T-cell (primary cell): ENCODE results near the gene SORBS1. TPM values are rescaled to one million over a fixed set of nuclear protein-coding genes. Genes with fewer than 3 reads are reported as not detected.

Experiments
- ATAC-seq, 4 experiments: fragments of 200-7000 bp in 3 of 4; fragments of 150-1000 bp in 1 of 4; cut with Tn5 transposase; replicated peaks in 1 of 4; 1 replicate in 3 of 4; 2 replicates in 1 of 4; pipeline ENCODE4 v1.10.0; 2021; ENCODE audit warnings: moderate library complexity in 3 of 4, mild to moderate bottlenecking in 2 of 4, moderate number of reproducible peaks in 1 of 4
- CTCF ChIA-PET, 2 donors: fragments of 300-600 bp; sonication (Branson Sonifier 250); formaldehyde crosslinking; loops; one replicate each; lab custom pipeline; 2022; ENCODE audit warnings: antibody characterized with exemption in 2 of 2; lab: Charles Lee
- POLR2A ChIA-PET, 2 donors: fragments of 300-600 bp; sonication (Branson Sonifier 250); formaldehyde crosslinking; loops; one replicate each; lab custom pipeline; 2022; ENCODE audit warnings: antibody characterized with exemption in 2 of 2; lab: Charles Lee
- DNase-seq, 35 experiments: peaks; one replicate each; pipeline versions ENCODE4 v3.0.0 to v3.0.0-alpha.2; 2013 to 2023
- H3K27ac ChIP-seq: one replicate; pipeline ENCODE4 v1.5.1; 2013; ENCODE audit warnings: low read length
- H3K27me3 ChIP-seq, 2 experiments: replicated peaks in 1 of 2; 1 replicate in 1 of 2; 2 replicates in 1 of 2; pipeline versions ENCODE4 v1.6.1 to v1.7.0; 2013; ENCODE audit warnings: low read length in 1 of 2, mixed read lengths in 1 of 2; ENCODE audit not compliant: control insufficient read depth in 2 of 2, insufficient read depth in 2 of 2; ENCODE audit errors: extremely low read depth in 1 of 2
- H3K36me3 ChIP-seq, 2 donors: 1 replicate in 1 of 2; 2 replicates in 1 of 2; pipeline versions ENCODE4 v1.6.1 to v1.7.0; 2013; ENCODE audit warnings: low read length in 1 of 2; ENCODE audit not compliant: control insufficient read depth in 2 of 2, insufficient read depth in 1 of 2; ENCODE audit errors: extremely low read depth in 1 of 2
- H3K4me1 ChIP-seq, 2 experiments: 1 replicate in 1 of 2; 2 replicates in 1 of 2; pipeline versions ENCODE4 v1.6.1 to v1.7.0; 2013; ENCODE audit warnings: low read length in 2 of 2, mixed read lengths in 1 of 2; ENCODE audit not compliant: insufficient read depth in 2 of 2, control insufficient read depth in 1 of 2; ENCODE audit errors: extremely low read depth in 1 of 2
- H3K4me3 ChIP-seq, 2 donors: 1 replicate in 1 of 2; 2 replicates in 1 of 2; pipeline versions ENCODE4 v1.5.1 to v1.7.0; 2013; ENCODE audit warnings: mild to moderate bottlenecking in 2 of 2, low read length in 1 of 2, moderate library complexity in 1 of 2; ENCODE audit not compliant: control insufficient read depth in 1 of 2; ENCODE audit errors: extremely low read depth in 1 of 2
- H3K9me3 ChIP-seq: 2 replicates; pipeline ENCODE4 v1.7.0; 2013
- H3K27ac Mint-ChIP-seq, 2 donors: one replicate each; pipeline ENCODE4 v1.8.0; 2020 to 2021; ENCODE audit warnings: mild to moderate bottlenecking in 2 of 2, mixed read lengths in 2 of 2
- H3K27me3 Mint-ChIP-seq, 2 donors: one replicate each; pipeline ENCODE4 v1.8.0; 2021 to 2022; ENCODE audit warnings: mixed read lengths in 2 of 2
- H3K36me3 Mint-ChIP-seq: one replicate; pipeline ENCODE4 v1.8.0; 2021; ENCODE audit warnings: mixed read lengths
- H3K4me1 Mint-ChIP-seq, 3 donors: one replicate each; pipeline ENCODE4 v1.8.0; 2020 to 2022; ENCODE audit warnings: mixed read lengths in 3 of 3, mild to moderate bottlenecking in 1 of 3
- H3K4me3 Mint-ChIP-seq, 3 donors: one replicate each; pipeline ENCODE4 v1.8.0; 2020 to 2022; ENCODE audit warnings: mild to moderate bottlenecking in 3 of 3, mixed read lengths in 3 of 3, moderate library complexity in 3 of 3
- H3K9me3 Mint-ChIP-seq, 3 donors: one replicate each; pipeline ENCODE4 v1.8.0; 2020 to 2022; ENCODE audit warnings: mixed read lengths in 3 of 3
- WGBS: methylation state at CpG from one replicate; pipeline ENCODE4 v1.1.5; 2013; ENCODE audit warnings: missing lambda C conversion rate; ENCODE audit not compliant: insufficient coverage; 5-methylcytosine and 5-hydroxymethylcytosine counted together
- total RNA-seq, 35 experiments: library from RNA in 6 of 35; stranded (reverse) in 6 of 35; fragments of 120-200 nt in 1 of 35; gene quantifications; one replicate each; pipeline versions ENCODE4 v1.2.1 to v1.2.4 and lab custom pipeline; 2013 to 2026

Gene SORBS1
- total RNA-seq, 5 donors from 2014 or later (not counting 1 experiment from before 2014, with no cell fraction given) = 0.98 to 2.4 (median 1.8) TPM

- H3K36me3 Mint-ChIP-seq = no peaks in the 10 kb centered on the region
- ATAC-seq (no peak), DNase-seq (no peak)
- H3K27ac ChIP-seq = no peak overlapping the region
- H3K9me3 ChIP-seq = no peaks in the 10 kb centered on the region
- POLR2A ChIA-PET = no interaction called here
- peaks cover 22 to 35% of the 10 kb centered on the region in 2 donors for H3K27me3 Mint-ChIP-seq
- no peaks in the 10 kb centered on the region for H3K4me1 Mint-ChIP-seq
- no peak overlapping the region for H3K4me3 Mint-ChIP-seq
- peaks cover 0 to 5% of the 10 kb centered on the region in 2 experiments for H3K27me3 ChIP-seq
- 100% methylated on average over 1 of the region's 2 CpGs for WGBS
- CTCF ChIA-PET = no interaction called here
- no peaks in the 10 kb centered on the region for H3K9me3 Mint-ChIP-seq
- no peaks in the 10 kb centered on the region for H3K36me3 ChIP-seq
- H3K4me1 ChIP-seq = no peaks in the 10 kb centered on the region
- H3K27ac Mint-ChIP-seq = no peak overlapping the region
- H3K4me3 ChIP-seq = no peak overlapping the region
Measured at GRCh38 chr10:95578619-95579018, 17.4 kb upstream of the SORBS1 start.

- Histone ChIP-seq H3K27ac (no peak overlapping the region), H3K27me3 (peaks cover 0 to 8% of the 10 kb centered on the region in 2 experiments), H3K4me3 (no peak overlapping the region), H3K9me3 (no peaks in the 10 kb centered on the region), H3K4me1 (no peaks in the 10 kb centered on the region), H3K36me3 (no peaks in the 10 kb centered on the region)
- ATAC-seq (no peak), DNase-seq (no peak)
- WGBS = 83% methylated on average over 7 of the region's 11 CpGs
- H3K4me3 Mint-ChIP-seq = no peak overlapping the region
- H3K9me3 Mint-ChIP-seq = no peaks in the 10 kb centered on the region
- H3K27me3 Mint-ChIP-seq = peaks cover 22 to 24% of the 10 kb centered on the region in 2 donors
- H3K27ac Mint-ChIP-seq = no peak overlapping the region
- CTCF ChIA-PET = interaction anchor here in 1 of 2 donors (0.6 kb wide), 1 partner anchor 10 kb away, joined by 5 read pairs; no protein-coding TSS in a partner anchor
- H3K36me3 Mint-ChIP-seq = no peaks in the 10 kb centered on the region
- no peaks in the 10 kb centered on the region for H3K4me1 Mint-ChIP-seq
- POLR2A ChIA-PET = no interaction called here
Measured at GRCh38 chr10:95574649-95575365, 13.6 kb upstream of the SORBS1 start.

GRCh38 chr10:95573964-95574604 is 12.9 kb upstream of the SORBS1 start:
- peaks cover 18 to 24% of the 10 kb centered on the region in 2 donors for H3K27me3 Mint-ChIP-seq
- POLR2A ChIA-PET = no interaction called here
- no peaks in the 10 kb centered on the region for H3K36me3 Mint-ChIP-seq
- Histone ChIP-seq H3K27ac (no peak overlapping the region), H3K4me1 (no peaks in the 10 kb centered on the region), H3K27me3 (peaks cover 0 to 8% of the 10 kb centered on the region in 2 experiments), H3K36me3 (no peaks in the 10 kb centered on the region), H3K4me3 (no peak overlapping the region), H3K9me3 (no peaks in the 10 kb centered on the region)
- CTCF ChIA-PET = no interaction called here
- WGBS = 80% methylated on average over 4 of the region's 6 CpGs
- no peak overlapping the region for H3K4me3 Mint-ChIP-seq
- H3K4me1 Mint-ChIP-seq = no peaks in the 10 kb centered on the region
- H3K9me3 Mint-ChIP-seq = no peaks in the 10 kb centered on the region
- H3K27ac Mint-ChIP-seq = no peak overlapping the region
- DNase-seq = no peak
- ATAC-seq = no peak

DNA sequence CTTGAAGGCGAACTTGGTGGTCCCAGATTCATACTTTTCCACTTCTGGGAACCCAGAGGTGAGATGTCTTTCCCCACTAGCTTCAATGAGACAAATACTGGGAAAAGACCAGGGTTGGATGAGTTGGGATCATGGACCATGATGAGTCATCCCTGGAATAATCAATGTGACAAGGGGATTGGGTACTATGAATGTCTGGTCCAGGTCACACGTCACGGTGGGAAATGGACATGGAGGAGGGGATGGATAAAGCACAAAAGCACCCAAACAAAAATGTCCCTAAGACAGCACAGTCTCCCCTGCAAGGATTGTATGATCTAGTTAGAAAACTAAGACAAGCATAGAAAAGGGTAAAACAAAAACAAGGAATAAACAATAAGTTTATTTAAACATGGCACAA is 12.4 kb upstream of the SORBS1 start:
- Histone ChIP-seq H3K27ac (no peak overlapping the region), H3K27me3 (peaks cover 0 to 8% of the 10 kb centered on the region in 2 experiments), H3K4me3 (no peak overlapping the region), H3K36me3 (no peaks in the 10 kb centered on the region), H3K4me1 (no peaks in the 10 kb centered on the region), H3K9me3 (no peaks in the 10 kb centered on the region)
- H3K27me3 Mint-ChIP-seq = peaks cover 16 to 21% of the 10 kb centered on the region in 2 donors
- WGBS = no CpG with 5 or more reads among the region's 3 CpGs
- ATAC-seq (no peak), DNase-seq (no peak)
- CTCF ChIA-PET = no interaction called here
- H3K9me3 Mint-ChIP-seq = no peaks in the 10 kb centered on the region
- no peak overlapping the region for H3K27ac Mint-ChIP-seq
- no peaks in the 10 kb centered on the region for H3K36me3 Mint-ChIP-seq
- POLR2A ChIA-PET = no interaction called here
- H3K4me3 Mint-ChIP-seq = no peak overlapping the region
- H3K4me1 Mint-ChIP-seq = no peaks in the 10 kb centered on the region

GRCh38 chr10:95572131-95572820 is 11.1 kb upstream of the SORBS1 start:
- no peaks in the 10 kb centered on the region for H3K4me1 ChIP-seq
- H3K27me3 Mint-ChIP-seq = peaks cover 15 to 16% of the 10 kb centered on the region in 2 donors
- H3K4me1 Mint-ChIP-seq = no peaks in the 10 kb centered on the region
- H3K9me3 ChIP-seq = no peaks in the 10 kb centered on the region
- H3K9me3 Mint-ChIP-seq = no peaks in the 10 kb centered on the region
- H3K36me3 ChIP-seq = no peaks in the 10 kb centered on the region
- no peaks in the 10 kb centered on the region for H3K36me3 Mint-ChIP-seq
- DNase-seq (no peak), ATAC-seq (no peak)
- H3K27ac ChIP-seq = no peak overlapping the region
- ChIA-PET POLR2A (no interaction called here), CTCF (no interaction called here)
- peaks cover 0 to 8% of the 10 kb centered on the region in 2 experiments for H3K27me3 ChIP-seq
- no peak overlapping the region for H3K27ac Mint-ChIP-seq
- H3K4me3 Mint-ChIP-seq = no peak overlapping the region
- WGBS = 73% methylated on average over 6 of the region's 7 CpGs
- no peak overlapping the region for H3K4me3 ChIP-seq

DNA sequence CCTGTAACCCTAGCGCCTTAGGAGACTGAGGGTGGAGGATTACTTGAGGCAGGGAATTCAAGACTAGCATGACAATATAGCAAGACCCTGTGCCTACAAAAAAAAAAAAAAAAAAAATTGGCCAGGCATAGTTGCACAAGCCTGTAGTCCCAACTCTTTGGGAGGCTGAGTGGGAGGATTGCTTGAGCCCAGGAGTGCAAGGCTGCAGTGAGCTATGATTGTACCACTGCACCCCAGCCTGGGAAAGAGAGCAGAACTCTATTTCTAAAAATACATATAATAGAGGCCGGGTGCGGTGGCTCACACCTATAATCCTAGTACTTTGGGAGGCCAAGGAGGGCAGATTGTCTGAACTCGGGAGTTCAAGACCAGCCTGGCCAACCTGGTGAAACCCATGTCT is 10.2 kb upstream of the SORBS1 start:
- Histone ChIP-seq H3K27ac (no peak overlapping the region), H3K9me3 (no peaks in the 10 kb centered on the region), H3K4me3 (no peak overlapping the region), H3K27me3 (peaks cover 0 to 8% of the 10 kb centered on the region in 2 experiments), H3K4me1 (no peaks in the 10 kb centered on the region), H3K36me3 (no peaks in the 10 kb centered on the region)
- H3K27ac Mint-ChIP-seq = no peak overlapping the region
- WGBS = 97% methylated on average over 4 of the region's 4 CpGs
- H3K4me1 Mint-ChIP-seq = no peaks in the 10 kb centered on the region
- peaks cover 15 to 16% of the 10 kb centered on the region in 2 donors for H3K27me3 Mint-ChIP-seq
- ATAC-seq (no peak), DNase-seq (no peak)
- no peaks in the 10 kb centered on the region for H3K9me3 Mint-ChIP-seq
- POLR2A ChIA-PET = no interaction called here
- CTCF ChIA-PET = no interaction called here
- H3K4me3 Mint-ChIP-seq = no peak overlapping the region
- H3K36me3 Mint-ChIP-seq = no peaks in the 10 kb centered on the region
